Glomerular endothelial cell (primary cell): ENCODE measurements around the gene STEAP1B. TPM values are rescaled to one million over a fixed set of nuclear protein-coding genes. Genes with fewer than 3 reads are reported as not detected.

Experiments
- DNase-seq: peaks from one replicate; pipeline ENCODE4 v3.0.0-alpha.2; 2011; ENCODE audit warnings: low read depth, low spot score; ENCODE audit errors: extremely low read depth
- total RNA-seq: library from RNA; depleted of rRNA; stranded (reverse); fragments of >200 nt; gene quantifications from 2 replicates; pipeline ENCODE4 v1.2.3, GENCODE V29; 2015

Gene STEAP1B
- total RNA-seq, 1 donor from 2014 or later: 16.4 TPM

GRCh38 chr7:22377703-22378102 lies 122.3 kb downstream of the STEAP1B start:
- no peak for DNase-seq

GRCh38 chr7:22375359-22376048 lies 124.5 kb downstream of the STEAP1B start:
- no peak for DNase-seq

GRCh38 chr7:22373911-22374310 lies 126.1 kb downstream of the STEAP1B start:
- no peak for DNase-seq

GRCh38 chr7:22373388-22373787 lies 126.6 kb downstream of the STEAP1B start:
- DNase-seq: no peak

- no peak for DNase-seq
Measured at GRCh38 chr7:22372863-22373262, 127.1 kb downstream of the STEAP1B start.

GRCh38 chr7:22371878-22372277 lies 128.1 kb downstream of the STEAP1B start:
- no peak for DNase-seq

Other genes starting within 250 kb of the STEAP1B start
- gene RAPGEF5, start 143.0 kb downstream of the STEAP1B start, total RNA-seq: 121 and 230 TPM in 2 replicates
- gene IL6, start 227.0 kb upstream of the STEAP1B start, total RNA-seq: 5.7 and 15.0 TPM in 2 replicates